GM12864 (cell line): ENCODE measurements around the gene MLPH.

Source experiments
- DNase-seq: peaks from one replicate; pipeline ENCODE4 v3.0.0-alpha.2; 2011; ENCODE audit warnings: low read depth
- H3K4me3 ChIP-seq: 2 replicates; pipeline ENCODE4 v1.5.1; 2011; ENCODE audit warnings: mild to moderate bottlenecking, low read depth, low read length, control low read depth
- TF ChIP-seq, protein P1 (sequence below): IDR thresholded peaks from 2 replicates; pipeline ENCODE4 v1.5.1; 2011; ENCODE audit warnings: low read depth, mild to moderate bottlenecking, moderate library complexity, low read length, control low read depth, inconsistent platforms; ENCODE audit errors: missing control alignments

MLPH gene

DNA sequence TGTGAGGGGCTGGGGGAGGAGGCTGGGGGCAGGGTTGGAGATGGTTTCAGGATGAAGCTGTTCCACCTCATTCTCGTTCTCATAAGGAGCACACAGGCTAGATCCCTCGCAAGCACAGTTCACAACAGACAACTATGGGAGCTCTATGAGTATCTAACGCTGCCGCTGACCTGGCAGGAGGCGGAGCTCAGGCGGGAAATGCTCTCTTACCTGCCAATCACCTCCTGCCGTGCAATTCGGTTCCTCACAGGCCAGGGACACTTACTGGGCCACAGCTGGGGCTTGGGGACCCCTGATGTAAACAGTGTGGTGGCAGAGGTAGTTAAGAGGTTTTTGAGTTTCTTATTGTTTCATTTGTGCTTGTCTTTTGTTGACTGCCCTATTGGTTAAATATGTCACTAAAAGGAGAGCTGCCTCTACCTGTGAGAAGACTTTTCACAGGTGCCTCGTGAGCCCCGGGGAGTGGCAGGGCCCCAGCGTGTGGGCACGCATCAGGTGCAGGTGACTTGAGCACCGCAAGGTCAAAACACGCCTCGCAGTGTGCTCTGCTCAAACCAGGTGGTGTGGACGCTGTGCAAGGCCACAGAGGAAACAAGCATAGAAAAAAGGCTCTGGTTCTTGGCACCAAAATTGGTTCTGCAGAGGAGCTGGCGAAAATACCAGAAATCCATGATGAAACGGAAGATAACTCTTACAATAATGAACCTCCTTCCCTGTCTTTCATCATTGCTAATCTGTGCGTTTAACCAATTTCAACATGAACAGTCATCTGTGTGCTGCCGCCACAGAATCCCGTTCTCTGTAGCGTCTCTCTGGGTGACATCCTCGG, 10.2 kb downstream of the MLPH start:
- TF ChIP-seq, protein P1, sequence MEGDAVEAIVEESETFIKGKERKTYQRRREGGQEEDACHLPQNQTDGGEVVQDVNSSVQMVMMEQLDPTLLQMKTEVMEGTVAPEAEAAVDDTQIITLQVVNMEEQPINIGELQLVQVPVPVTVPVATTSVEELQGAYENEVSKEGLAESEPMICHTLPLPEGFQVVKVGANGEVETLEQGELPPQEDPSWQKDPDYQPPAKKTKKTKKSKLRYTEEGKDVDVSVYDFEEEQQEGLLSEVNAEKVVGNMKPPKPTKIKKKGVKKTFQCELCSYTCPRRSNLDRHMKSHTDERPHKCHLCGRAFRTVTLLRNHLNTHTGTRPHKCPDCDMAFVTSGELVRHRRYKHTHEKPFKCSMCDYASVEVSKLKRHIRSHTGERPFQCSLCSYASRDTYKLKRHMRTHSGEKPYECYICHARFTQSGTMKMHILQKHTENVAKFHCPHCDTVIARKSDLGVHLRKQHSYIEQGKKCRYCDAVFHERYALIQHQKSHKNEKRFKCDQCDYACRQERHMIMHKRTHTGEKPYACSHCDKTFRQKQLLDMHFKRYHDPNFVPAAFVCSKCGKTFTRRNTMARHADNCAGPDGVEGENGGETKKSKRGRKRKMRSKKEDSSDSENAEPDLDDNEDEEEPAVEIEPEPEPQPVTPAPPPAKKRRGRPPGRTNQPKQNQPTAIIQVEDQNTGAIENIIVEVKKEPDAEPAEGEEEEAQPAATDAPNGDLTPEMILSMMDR: no peak
- no peak for DNase-seq
- H3K4me3 ChIP-seq: no peak overlapping the region

DNA sequence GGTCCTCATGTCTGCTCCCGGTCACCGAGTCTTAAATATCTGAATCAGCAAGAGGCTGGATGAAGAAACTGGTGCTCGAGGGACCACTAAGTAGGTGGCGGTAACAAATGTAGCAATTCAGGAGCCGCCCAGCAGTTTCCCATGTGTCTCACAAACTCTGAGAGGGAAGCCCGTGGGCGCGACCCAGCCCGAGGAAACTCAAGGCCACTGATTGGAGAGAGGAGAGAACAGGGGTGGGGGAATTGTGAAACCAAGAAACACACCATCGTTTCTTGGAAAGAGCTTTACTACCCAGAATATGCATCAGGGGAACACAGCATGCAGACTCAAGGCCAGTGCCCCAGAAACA, 10.8 kb downstream of the MLPH start:
- no peak overlapping the region for H3K4me3 ChIP-seq
- no peak for DNase-seq
- TF ChIP-seq, protein P1: no peak

DNA sequence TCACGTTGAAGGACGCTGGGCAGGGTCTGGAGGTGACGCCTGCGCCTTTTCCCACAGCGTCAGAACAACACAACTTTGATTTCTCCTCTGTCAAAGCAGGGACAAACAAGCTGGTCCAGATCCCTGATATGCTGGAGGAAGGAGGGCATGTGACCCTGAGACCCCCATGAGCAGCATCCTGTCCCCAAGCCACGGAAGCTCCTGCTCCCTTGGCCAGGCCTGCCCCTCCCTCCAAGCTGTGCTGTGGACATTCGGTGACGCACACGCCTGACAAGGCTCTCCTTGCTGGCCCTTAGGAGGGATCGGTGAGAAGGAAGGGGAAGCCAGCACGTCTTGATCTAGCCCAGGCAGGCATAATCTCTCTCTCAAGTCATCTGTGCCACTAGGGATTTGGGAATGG, 11.3 kb downstream of the MLPH start:
- H3K4me3 ChIP-seq: no peak overlapping the region
- TF ChIP-seq, protein P1: no peak
- no peak for DNase-seq

DNA sequence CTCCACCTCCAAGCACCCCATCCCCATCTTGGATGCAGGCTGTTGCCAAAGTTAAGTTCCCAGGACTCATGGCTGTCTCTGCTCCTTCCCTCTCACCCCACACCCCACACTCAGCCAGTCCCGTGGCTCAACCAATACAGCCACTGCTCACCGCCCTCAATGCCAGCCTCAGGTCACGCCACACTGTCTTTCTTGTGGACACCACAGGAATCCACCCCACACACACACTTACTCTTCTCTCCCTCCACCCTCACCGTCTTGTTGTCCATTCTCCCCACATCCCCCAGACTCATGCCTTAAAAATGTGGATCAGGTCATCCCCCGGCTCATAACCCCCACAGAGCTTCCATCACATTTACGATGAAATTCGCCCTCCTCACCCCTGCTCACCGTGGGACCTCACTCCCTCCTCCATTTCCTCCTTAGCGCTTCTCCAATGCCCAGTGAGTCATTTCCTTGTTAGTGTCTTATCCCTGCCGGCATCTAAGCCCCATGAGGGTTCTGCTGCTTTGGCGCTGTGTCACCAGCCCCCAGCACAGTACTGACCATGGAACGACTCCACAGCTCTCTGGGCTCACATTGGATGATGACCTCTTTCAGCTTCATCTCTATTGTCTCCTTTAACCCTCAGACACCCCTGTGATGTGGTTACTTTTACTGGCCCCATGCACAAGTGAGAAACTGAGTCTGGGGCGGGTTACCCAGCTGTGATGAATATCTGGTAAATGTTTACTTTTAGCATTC, 13.8 kb downstream of the MLPH start:
- TF ChIP-seq, protein P1: no peak
- no peak for DNase-seq
- no peak overlapping the region for H3K4me3 ChIP-seq

DNA sequence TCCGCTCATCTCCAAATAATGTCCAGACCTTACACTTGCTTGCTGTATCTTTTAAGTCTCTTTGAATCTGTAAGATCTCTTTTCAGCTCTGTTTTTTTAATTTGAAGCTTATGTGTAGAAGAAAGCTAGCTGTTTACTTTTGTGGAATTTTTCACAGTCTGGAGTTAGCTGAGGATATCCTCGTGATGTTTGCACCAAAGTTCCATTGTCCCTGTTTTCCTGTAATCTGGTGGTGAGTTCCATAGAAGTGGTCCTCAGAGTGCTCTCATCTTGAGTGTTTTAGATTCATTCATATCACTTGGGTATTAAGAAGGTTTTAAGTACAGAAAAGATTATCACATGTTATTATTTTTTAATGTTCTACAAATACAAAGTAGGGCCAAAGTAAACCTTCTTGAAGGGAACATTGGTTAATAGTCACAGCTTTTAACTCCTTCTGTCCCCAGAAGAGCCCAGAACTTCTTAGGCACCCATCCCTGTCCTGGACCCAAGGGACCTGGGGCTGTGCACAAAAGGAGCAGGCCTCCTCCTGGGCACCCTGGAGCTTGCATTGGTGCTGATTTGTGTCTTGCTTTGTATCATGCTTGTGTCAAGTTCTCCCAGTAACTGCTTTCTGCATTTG, 15.0 kb downstream of the MLPH start:
- H3K4me3 ChIP-seq: no peak overlapping the region
- TF ChIP-seq, protein P1: no peak
- no peak for DNase-seq

DNA sequence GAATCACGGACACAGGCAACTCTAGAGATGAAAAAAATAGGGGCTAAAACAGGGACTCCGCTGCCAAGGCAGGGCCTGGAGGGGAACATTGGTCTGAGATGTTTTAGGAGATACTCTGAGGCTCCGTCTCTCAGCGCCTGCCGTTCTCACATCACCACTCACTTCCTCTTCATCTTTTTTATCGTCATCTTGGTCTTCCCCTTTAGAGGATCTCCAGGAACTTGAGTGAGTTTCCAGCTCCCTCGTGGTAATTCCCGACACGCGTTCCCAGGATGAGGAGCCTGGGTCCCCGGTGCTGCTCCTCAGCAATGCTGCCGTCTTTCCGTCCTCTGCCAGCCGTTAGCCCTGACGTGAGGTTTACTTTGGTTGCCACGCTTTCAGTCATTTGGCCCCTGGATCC, 16.1 kb downstream of the MLPH start:
- no peak overlapping the region for H3K4me3 ChIP-seq
- no peak for DNase-seq
- TF ChIP-seq, protein P1: no peak
